ENCODE results near the gene PCNT. TPM values are rescaled to one million over a fixed set of nuclear protein-coding genes. Genes with fewer than 3 reads are reported as not detected.
"Not testable (repeated sequence)": the region's sequence is repeated elsewhere in the genome, so short reads cannot be mapped to it uniquely, and the experiment has no call there.

The PCNT gene
- total RNA-seq, 4 donors from 2014 or later = 30.3 to 44.0 (median 33.3) TPM

DNA sequence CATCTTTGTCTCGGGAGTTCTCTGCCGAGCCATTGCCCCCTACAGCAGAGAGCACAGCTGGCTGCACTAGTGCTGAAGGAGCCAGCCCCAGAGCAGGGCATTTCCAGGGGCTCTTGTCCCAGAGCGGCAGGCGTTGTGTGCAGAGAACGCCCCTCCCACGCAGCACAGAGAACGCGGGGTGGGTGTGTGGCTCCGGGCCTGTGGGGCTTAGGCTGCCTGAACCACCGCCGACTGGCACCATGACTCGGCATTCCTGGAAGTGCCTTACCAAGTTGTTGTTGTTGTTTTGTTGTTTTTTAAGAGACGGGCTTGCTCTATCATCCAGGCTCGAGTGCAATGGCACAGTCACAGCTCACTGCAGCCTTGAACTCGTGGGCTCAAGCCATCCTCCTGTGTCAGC is 119.0 kb downstream of the PCNT start:
- DNase-seq (ENCODE audit: low spot score in 2 of 2) = no peak

DNA sequence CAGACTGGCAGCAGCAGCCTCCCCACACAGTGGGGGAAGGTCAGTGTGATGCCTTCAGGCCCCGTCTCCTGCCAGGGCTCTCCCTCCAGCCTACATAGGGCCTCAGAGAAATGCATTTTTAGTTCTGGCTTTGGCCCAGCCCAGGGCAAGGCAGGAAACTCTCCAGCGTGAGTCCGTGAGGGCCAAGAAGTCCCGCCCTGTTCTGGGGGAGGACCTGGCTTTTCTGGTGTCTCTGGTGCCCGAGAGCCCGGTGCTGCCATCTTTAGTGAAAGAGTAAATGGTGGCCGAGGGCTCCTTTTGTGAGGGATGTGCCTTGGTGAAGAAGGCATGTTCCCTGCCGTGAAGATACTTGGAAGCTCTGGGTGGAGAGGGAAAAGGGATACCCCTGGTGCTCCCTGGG is 120.0 kb downstream of the PCNT start:
- intact Hi-C loops (cut with DNase I; ENCODE audit: low total_unique reads) = no loop called here
- 61 to 62% methylated on average over 8 of the region's 8 CpGs for WGBS, 2 donors
- no peak for TF ChIP-seq POLR2A (IDR thresholded peaks at IDR 0.05)
- TF ChIP-seq, protein P1, sequence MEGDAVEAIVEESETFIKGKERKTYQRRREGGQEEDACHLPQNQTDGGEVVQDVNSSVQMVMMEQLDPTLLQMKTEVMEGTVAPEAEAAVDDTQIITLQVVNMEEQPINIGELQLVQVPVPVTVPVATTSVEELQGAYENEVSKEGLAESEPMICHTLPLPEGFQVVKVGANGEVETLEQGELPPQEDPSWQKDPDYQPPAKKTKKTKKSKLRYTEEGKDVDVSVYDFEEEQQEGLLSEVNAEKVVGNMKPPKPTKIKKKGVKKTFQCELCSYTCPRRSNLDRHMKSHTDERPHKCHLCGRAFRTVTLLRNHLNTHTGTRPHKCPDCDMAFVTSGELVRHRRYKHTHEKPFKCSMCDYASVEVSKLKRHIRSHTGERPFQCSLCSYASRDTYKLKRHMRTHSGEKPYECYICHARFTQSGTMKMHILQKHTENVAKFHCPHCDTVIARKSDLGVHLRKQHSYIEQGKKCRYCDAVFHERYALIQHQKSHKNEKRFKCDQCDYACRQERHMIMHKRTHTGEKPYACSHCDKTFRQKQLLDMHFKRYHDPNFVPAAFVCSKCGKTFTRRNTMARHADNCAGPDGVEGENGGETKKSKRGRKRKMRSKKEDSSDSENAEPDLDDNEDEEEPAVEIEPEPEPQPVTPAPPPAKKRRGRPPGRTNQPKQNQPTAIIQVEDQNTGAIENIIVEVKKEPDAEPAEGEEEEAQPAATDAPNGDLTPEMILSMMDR (IDR thresholded peaks at IDR 0.05) = no peak
- H3K4me3 ChIP-seq (ENCODE audit: low read depth, poor library complexity, severe bottlenecking) = no peak overlapping the region
- DNase-seq (ENCODE audit: low spot score in 2 of 2) = no peak

More for the DNA sequence above, 119.0 kb downstream of the PCNT start:
- TF ChIP-seq, protein P1 (IDR thresholded peaks at IDR 0.05) = no peak
- no peak for TF ChIP-seq POLR2A (IDR thresholded peaks at IDR 0.05)
- intact Hi-C loops (cut with DNase I; ENCODE audit: low total_unique reads) = no loop called here
- H3K4me3 ChIP-seq (ENCODE audit: low read depth, poor library complexity, severe bottlenecking) = no peak overlapping the region
- WGBS, 2 donors = 85 to 88% methylated on average over 10 to 15 of the region's 15 CpGs

DNA sequence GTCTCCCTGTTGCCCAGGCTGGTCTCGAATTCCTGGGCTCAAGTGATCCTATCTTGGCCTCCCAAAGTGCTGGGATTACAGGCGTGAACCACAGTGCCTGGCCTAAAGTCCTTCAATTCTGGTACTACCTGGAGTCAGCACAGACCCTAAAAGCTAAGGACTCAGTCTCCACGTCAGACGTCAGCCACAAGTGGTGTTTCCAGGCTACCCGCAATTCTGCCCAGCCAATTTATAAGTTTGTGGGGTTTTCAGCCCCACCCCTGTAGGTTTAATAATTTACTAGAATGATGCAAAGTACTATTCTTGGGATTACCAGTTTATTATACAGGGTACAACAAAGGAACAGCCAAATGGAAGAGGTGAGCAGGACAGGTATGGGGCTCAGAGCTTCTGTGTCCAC is 124.2 kb downstream of the PCNT start:
- TF ChIP-seq, protein P1 (IDR thresholded peaks at IDR 0.05) = no peak
- no peak for TF ChIP-seq POLR2A (IDR thresholded peaks at IDR 0.05)
- H3K4me3 ChIP-seq (ENCODE audit: low read depth, poor library complexity, severe bottlenecking) = no peak overlapping the region
- intact Hi-C loops (cut with DNase I; ENCODE audit: low total_unique reads) = no loop called here
- DNase-seq (ENCODE audit: low spot score in 2 of 2) = no peak
- WGBS, 2 donors = 97 to 100% methylated on average over 5 of the region's 5 CpGs

DNA sequence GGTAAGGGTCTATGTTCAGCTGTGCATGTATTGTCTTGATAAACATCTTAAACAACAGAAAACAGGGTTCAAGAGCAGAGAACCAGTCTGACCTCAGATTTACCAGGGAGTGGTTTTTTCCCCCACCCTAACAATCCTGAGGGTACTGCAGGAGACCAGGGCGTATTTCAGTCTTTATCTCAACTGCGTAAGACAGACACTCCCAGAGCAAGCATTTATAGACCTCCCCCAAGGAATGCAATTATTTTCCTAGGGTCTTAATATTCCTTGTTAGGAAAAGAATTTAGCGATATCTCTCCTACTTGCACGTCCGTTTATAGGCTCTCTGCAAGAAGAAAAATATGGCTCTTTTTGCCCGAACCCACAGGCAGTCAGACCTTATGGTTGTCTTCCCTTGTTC is 124.9 kb downstream of the PCNT start:
- 94 to 95% methylated on average over 6 of the region's 6 CpGs for whole genome bisulfite sequencing, 2 donors
- H3K4me3 ChIP-seq (ENCODE audit: low read depth, poor library complexity, severe bottlenecking); intact Hi-C loops (cut with DNase I; ENCODE audit: low total_unique reads); DNase-seq (ENCODE audit: low spot score in 2 of 2): not testable (repeated sequence)

DNA sequence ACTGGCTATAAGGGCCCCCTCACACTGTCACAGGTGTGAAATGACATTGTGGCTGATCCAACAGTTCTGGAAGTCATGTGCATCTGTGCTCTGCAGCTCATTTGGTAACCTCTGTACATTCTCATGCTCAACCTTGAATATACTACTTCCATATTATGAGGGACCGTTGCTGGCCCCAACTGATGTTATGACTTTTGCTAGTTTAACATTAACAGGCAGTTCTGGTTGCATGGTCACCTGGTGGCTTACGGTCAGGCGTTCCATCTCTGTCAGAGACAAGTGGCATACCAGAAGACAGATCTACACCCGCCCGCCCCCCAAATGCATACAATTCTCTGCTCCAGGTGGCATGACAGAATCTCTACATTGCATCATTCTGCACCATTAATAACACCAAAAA is 128.8 kb downstream of the PCNT start:
- TF ChIP-seq, protein P1 (IDR thresholded peaks at IDR 0.05) = no peak
- no peak for TF ChIP-seq POLR2A (IDR thresholded peaks at IDR 0.05)
- 82 to 93% methylated on average over 5 of the region's 5 CpGs for WGBS, 2 donors
- no peak for DNase-seq (ENCODE audit: low spot score in 2 of 2)
- H3K4me3 ChIP-seq (ENCODE audit: low read depth, poor library complexity, severe bottlenecking) = no peak overlapping the region
- intact Hi-C loops (cut with DNase I; ENCODE audit: low total_unique reads) = no loop called here

DNA sequence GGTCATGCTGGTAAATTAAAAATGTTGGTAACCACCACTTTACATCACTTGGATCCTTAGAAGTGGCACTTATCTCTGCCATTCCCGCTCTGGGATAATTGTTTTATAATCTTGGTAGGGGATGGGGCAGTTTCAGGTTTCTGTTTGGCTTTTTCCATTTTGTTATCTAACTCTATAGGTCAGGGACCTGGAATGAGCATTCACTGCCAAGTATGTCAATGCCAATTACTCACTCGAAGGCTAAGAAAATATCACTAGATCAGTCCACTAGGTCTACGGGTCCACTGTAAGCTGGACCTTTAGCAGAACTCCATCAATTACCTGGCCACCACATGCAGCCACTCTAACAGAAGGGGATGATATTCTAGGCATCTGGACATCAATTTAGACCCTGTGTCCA is 130.2 kb downstream of the PCNT start:
- 64% methylated on average over 3 of the region's 3 CpGs for WGBS, 2 donors
- TF ChIP-seq, protein P1 (IDR thresholded peaks at IDR 0.05) = no peak
- no peak for TF ChIP-seq POLR2A (IDR thresholded peaks at IDR 0.05)
- H3K4me3 ChIP-seq (ENCODE audit: low read depth, poor library complexity, severe bottlenecking) = no peak overlapping the region
- intact Hi-C loops (cut with DNase I; ENCODE audit: low total_unique reads) = no loop called here
- DNase-seq (ENCODE audit: low spot score in 2 of 2) = no peak

All from lower leg skin (tissue), 4 donors.